Glutamatergic neuron (in vitro differentiated cells): ENCODE results near the gene CDC14A. TPM values are rescaled to one million over a fixed set of nuclear protein-coding genes. Genes with fewer than 3 reads are reported as not detected.

Experiments used
- DNase-seq: peaks from one replicate; pipeline ENCODE4 v3.0.0; 2022
- H3K27ac Mint-ChIP-seq: one replicate; pipeline ENCODE4 v1.8.0; 2020; ENCODE audit warnings: mild to moderate bottlenecking, mixed read lengths, inconsistent platforms; ENCODE audit not compliant: unreplicated experiment
- H3K27me3 Mint-ChIP-seq: one replicate; pipeline ENCODE4 v1.8.0; 2020; ENCODE audit warnings: mild to moderate bottlenecking, moderate library complexity, mixed read lengths, inconsistent platforms; ENCODE audit not compliant: unreplicated experiment
- H3K36me3 Mint-ChIP-seq: one replicate; pipeline ENCODE4 v1.8.0; 2020; ENCODE audit warnings: mild to moderate bottlenecking, mixed read lengths, inconsistent platforms; ENCODE audit not compliant: unreplicated experiment
- H3K4me1 Mint-ChIP-seq: one replicate; pipeline ENCODE4 v1.8.0; 2020; ENCODE audit warnings: mild to moderate bottlenecking, low read depth, mixed read lengths, inconsistent platforms; ENCODE audit not compliant: unreplicated experiment
- H3K4me3 Mint-ChIP-seq: one replicate; pipeline ENCODE4 v1.8.0; 2020; ENCODE audit warnings: mild to moderate bottlenecking, mixed read lengths, inconsistent platforms; ENCODE audit not compliant: unreplicated experiment
- H3K9me3 Mint-ChIP-seq: one replicate; pipeline ENCODE4 v1.8.0; 2020; ENCODE audit warnings: mild to moderate bottlenecking, moderate library complexity, mixed read lengths, inconsistent platforms; ENCODE audit not compliant: unreplicated experiment
- CTCF ChIP-seq: fragments of 200-600 bp; sonication (generic); IDR thresholded peaks from one replicate; pipeline ENCODE4 v1.5.0; 2021; ENCODE audit not compliant: partially characterized antibody, unreplicated experiment
- total RNA-seq: library from RNA; stranded (reverse); fragmentation: NEBNext Ultra II Directional; extraction: Animal tissue kit (Norgen Biotek cat#: 25700); gene quantifications from one replicate; pipeline ENCODE4 v1.2.1, GENCODE V29; 2021; ENCODE audit not compliant: unreplicated experiment

Gene CDC14A
- total RNA-seq, 1 donor from 2014 or later = 9.2 TPM

GRCh38 chr1:100306735-100307313 is 45.5 kb upstream of the CDC14A start:
- TF ChIP-seq CTCF = no peak
- Mint-ChIP-seq H3K4me3 (no peak overlapping the region), H3K36me3 (peaks cover 4% of the 10 kb centered on the region), H3K27me3 (peaks cover 2% of the 10 kb centered on the region), H3K4me1 (no peaks in the 10 kb centered on the region), H3K27ac (no peak overlapping the region), H3K9me3 (peaks cover 2% of the 10 kb centered on the region)
- DNase-seq = no peak

GRCh38 chr1:100308777-100309176 is 43.5 kb upstream of the CDC14A start:
- H3K4me3 Mint-ChIP-seq = no peak overlapping the region
- H3K36me3 Mint-ChIP-seq = peaks cover 4% of the 10 kb centered on the region
- no peak for TF ChIP-seq CTCF
- peaks cover 2% of the 10 kb centered on the region for H3K27me3 Mint-ChIP-seq
- H3K9me3 Mint-ChIP-seq = peaks cover 2% of the 10 kb centered on the region
- no peak for DNase-seq
- H3K27ac Mint-ChIP-seq = no peak overlapping the region
- H3K4me1 Mint-ChIP-seq = no peaks in the 10 kb centered on the region

GRCh38 chr1:100309863-100310262 is 42.4 kb upstream of the CDC14A start:
- DNase-seq = no peak
- no peak for TF ChIP-seq CTCF
- Mint-ChIP-seq H3K4me1 (no peaks in the 10 kb centered on the region), H3K27me3 (peaks cover 2% of the 10 kb centered on the region), H3K4me3 (no peak overlapping the region), H3K36me3 (peaks cover 4% of the 10 kb centered on the region), H3K27ac (no peak overlapping the region), H3K9me3 (peaks cover 2% of the 10 kb centered on the region)

DNA sequence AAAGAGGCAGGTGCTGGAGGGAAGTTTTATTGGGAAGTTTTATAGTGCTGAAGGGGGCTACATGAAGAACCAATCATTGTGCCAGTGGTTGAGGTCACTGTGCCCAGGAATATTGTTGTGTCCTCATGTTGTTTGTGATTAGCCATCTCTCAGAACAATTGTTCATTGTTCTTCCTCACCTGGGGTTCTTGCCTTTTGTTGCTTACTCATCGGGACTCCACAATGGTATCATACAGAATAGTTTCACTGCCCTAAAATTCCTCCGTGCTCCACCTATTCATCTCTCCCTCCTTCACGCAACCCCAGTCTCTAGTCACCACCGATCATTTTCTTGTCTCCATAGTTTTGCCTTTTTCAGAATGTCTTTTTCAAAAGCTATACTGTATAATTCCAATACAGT is 38.9 kb upstream of the CDC14A start:
- H3K4me3 Mint-ChIP-seq = no peak overlapping the region
- no peak overlapping the region for H3K27ac Mint-ChIP-seq
- H3K4me1 Mint-ChIP-seq = no peaks in the 10 kb centered on the region
- TF ChIP-seq CTCF = no peak
- no peak for DNase-seq
- H3K36me3 Mint-ChIP-seq = no peaks in the 10 kb centered on the region
- H3K27me3 Mint-ChIP-seq = peaks cover 2% of the 10 kb centered on the region
- H3K9me3 Mint-ChIP-seq = no peaks in the 10 kb centered on the region

GRCh38 chr1:100316622-100317021 is 35.7 kb upstream of the CDC14A start:
- no peak for TF ChIP-seq CTCF
- Mint-ChIP-seq H3K36me3 (no peaks in the 10 kb centered on the region), H3K4me1 (no peaks in the 10 kb centered on the region), H3K27ac (no peak overlapping the region), H3K9me3 (no peaks in the 10 kb centered on the region), H3K27me3 (no peaks in the 10 kb centered on the region), H3K4me3 (no peak overlapping the region)
- no peak for DNase-seq
